NT2/D1 (cell line): ENCODE data around the gene VPS39.

ENCODE experiments used
- SUZ12 ChIP-seq: IDR thresholded peaks from 2 replicates; pipeline ENCODE4 v1.6.1; 2011; ENCODE audit not compliant: insufficient read length, insufficient read depth; ENCODE audit errors: extremely low read depth
- YY1 ChIP-seq: IDR thresholded peaks from 2 replicates; pipeline ENCODE4 v1.6.1; 2011; ENCODE audit not compliant: insufficient read length, insufficient read depth
- ZNF274 ChIP-seq: IDR thresholded peaks from 2 replicates; pipeline ENCODE4 v1.6.1; 2011; ENCODE audit warnings: mild to moderate bottlenecking, low read depth, low read length

DNA sequence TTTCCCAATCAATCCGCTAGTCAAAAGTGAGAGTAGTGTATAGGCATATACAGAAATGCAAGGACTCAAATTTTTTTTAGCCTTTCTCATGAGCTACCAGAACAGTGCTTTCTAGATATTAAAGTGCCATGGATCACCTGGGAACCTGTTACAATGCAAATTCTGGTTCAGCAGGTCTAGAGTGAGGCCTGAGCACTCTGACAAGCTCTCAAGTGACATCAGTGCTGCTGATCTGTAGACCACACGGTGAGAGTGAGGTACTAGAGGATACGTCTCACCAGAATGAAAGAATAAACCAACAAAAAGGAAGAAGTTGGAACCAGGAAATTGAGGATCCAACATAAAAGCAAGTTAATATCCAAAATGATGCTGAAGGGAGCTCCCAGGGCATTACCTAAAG, 97.7 kb downstream of the VPS39 start:
- TF ChIP-seq YY1 (no peak), ZNF274 (no peak), SUZ12 (no peak)
